HG03571 (cell line): Measurements from ENCODE around the gene HPD.
A peak's percentile ranks its signal among the peaks of the same experiment; 100 is the strongest.
"Not testable (repeated sequence)": the region's sequence is repeated elsewhere in the genome, so short reads cannot be mapped to it uniquely, and the experiment has no call there.

Source experiments
- ATAC-seq: cut with Tn5 transposase; IDR thresholded peaks from one replicate; pipeline ENCODE4 v1.9.1; 2021; ENCODE audit not compliant: unreplicated experiment

The HPD gene

DNA sequence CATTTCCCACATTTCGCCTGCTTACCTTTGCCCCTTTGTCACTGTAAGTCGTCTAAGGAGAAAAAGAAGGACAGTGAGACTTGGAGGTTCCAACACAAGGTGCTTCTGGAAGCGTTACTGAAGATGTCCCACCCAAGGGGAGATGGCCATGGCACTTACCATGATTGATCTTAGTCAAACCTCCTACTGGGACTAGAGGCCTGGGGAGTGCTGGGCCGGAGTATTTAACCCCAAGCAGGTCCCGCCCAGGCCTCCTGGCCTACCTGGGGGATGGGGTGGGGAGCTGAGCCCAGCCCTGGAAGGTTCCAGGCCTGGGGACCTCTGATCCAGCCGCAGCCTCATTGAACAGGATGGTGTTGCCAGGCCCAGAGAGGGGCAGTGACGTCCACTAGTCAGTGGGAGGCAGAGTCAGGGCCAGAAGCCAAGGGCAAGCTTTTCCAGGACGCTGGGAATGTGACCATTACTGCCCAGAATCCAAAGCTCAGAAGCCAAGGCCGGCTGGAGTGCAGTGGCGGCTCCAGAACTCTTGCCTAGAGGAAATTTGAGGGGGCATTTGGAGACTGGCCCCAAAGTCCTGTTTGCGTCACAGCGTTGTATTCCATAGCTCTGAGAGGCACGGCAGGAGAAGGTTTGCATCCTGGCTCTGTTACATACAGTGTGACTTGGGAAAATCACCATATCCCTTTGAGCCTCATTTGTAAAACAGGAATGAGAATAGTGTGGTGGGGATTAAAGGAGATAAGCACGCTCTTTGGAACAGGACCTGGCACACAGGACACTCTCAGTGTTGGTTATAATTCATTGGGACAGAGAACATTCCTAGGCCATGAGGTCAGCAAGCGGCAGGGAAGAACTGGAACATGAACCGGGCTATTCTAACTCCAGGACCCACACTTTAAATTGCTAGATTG is at the start of gene HPD:
TSS of gene HPD (minus strand) at position 198 of the 911 bp plus-strand sequence. CDS start at position 162, 36 bp downstream.
- ATAC-seq: no peak

DNA sequence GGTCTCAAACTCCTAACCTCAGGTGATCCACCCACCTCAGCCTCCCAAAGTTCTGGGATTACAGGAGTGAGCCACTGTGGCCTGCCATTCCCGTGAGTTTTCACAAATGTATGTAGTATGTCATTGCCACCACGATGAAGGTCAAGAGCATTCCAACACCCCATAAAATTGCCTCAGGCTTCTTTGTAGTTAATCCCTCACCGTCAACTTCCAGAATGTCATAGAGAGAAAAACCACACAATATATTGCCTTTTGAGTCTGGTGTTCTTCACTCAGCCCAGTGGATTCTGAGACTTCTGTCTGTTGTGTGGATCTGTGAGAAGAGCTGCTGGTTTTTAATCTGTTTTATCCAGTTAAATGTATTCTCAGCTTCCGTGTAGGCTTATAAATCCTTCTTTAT is 47.1 kb upstream of the HPD start:
- ATAC-seq: no peak

DNA sequence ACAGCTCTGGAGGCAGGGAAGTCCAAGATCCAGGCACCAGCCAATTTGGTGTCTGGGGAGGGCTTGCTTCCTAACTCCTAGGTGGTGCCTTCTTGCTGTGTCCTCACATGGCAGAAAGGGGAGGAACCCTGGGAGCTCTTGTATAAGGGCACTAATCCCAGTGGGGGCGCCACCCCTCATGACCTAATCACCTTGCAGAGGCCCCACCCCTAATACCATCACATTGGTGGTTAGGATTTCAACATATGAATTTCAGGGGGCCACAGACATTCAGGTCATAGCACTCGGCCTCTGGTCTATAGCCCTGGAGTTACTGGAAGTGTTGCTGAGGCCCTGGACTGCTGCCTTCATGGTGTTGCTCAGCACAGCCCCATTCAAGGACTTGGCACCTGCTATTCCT is 44.5 kb upstream of the HPD start:
- no peak for ATAC-seq

DNA sequence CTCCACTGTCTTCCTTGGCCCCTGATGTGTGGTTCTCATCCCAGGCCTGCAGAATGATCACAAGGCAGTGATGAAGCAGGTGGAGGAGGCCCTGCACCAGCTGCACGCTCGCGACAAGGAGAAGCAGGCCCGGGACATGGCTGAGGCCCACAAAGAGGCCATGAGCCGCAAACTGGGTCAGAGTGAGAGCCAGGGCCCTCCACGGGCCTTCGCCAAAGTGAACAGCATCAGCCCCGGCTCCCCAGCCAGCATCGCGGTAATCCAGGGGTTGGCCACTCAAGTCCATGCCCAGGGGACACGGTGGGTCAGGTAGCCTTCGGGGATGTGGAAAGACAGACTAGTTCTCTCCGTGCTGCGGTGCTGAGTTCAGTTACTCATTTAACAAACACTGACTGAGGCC is 40.9 kb upstream of the HPD start:
- ATAC-seq: no peak

DNA sequence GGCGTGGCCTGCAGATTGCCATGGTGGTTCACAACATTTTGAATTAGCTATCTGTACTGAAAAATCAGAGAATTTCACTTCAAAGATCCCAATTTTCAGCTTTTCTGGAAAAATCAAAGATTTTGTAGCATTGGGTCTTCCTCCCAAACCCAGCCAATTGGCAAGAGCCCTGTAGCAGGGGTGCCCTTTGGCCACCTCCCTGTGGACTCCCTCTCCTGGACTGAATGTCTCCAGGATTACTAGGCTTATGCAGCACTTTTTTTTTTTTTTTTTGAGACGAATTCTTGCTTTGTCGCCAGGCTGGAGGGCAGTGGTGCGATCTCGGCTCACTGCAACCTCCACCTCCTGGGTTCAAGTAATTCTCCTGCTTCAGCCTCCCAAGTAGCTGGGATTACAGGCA is 39.6 kb upstream of the HPD start:
- no peak for ATAC-seq

DNA sequence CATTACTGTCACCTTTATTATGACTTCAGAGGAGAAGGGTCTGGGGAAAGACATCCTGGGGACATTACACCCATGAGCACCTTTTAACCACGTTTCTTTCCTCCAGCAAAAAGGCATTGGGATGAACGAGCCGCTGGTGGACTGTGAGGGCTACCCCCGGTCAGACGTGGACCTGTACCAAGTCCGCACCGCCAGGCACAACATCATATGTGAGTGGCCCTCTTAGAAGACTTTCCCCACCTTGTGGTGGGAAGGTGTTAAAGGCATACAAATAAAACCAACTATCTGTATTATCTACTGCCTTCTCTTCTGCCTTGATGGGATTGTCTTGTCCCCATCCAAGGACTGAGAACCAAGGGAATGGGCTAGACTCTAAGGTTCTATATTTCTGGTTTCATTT is 36.0 kb upstream of the HPD start:
- no peak for ATAC-seq

DNA sequence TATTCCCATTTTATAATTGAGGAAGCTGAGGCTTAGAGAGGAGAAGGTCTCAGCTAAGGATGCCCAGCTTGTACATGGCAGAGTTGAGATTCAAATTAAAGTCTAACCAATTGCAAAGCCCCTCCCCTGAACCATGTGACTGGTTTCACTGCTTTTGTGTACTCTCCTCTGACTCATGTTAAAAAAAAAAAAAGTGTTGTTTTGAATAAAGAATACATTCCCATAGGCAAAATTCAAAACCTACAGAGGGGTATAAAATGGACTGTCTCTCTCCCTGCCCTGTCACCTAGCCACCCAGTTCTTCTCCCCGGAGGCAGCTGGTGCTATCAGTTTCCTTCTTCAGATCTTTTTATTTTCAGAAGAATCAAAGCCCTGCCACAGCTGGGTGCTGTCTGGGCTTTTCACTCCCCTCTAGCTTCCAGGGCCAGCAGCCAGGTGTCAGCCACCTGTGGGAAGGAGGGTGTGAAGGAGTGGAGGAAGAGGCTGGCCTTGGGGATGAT is 35.4 kb upstream of the HPD start:
- ATAC-seq: no peak

DNA sequence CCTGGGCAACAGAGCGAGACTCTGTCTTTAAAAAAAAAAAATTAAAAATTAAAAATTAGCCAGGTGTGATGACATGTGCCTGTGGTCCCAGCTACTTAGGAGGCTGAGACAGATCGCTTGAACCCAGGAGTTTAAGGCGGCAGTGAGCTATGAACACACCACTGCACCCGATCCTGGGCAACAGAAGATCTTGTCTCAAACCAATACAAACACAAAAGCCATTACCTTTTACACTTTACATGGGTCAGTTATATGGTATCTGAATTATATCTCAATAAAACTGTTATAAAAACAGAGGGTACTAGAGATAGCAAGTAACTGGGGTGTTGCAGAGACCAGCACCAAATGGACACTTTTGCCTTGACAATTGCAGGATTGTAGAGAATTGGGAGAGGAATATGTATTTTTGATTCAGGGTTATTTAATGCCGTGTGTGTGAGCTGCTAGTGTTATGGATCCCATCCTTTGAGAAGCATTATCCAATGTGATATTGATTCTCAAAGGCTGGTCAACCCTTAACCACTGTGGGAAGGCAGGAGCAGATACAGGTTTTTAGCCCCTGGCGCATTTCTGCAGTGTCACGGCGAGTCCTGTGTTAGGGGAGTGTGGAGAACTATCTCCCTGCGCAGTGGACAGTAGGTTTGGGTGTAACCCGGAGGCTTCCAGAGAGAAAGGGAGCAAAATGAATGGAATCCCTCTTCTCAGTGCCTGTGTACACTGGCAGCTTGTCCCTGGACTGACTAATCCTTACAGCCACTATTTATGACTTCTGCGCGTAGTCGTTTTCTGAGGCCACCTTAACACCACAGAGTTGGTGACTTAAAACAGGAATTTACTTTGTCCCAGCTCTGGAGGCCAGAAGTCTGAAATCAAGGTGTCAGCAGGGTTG is 34.3 kb upstream of the HPD start:
- ATAC-seq: no peak

DNA sequence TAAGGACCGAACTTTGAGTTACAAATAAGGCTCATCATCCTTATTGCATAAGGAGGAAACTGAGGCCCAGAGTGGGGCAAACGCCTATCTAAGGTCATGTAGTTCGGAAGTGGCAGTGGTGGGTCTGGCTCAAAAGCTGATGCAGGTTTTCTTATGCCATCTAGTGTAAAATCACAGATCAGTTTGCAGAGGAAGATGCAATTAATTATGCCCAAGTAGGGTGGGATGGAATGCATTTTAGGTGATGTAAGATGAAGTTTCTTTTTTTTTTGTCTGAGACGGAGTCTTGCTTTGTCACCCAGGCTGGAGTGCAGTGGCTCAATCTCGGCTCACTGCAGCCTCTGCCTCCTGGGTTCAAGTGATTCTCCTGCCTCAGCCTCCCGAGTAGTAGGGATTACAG is 31.0 kb upstream of the HPD start:
- not testable (repeated sequence) for ATAC-seq

DNA sequence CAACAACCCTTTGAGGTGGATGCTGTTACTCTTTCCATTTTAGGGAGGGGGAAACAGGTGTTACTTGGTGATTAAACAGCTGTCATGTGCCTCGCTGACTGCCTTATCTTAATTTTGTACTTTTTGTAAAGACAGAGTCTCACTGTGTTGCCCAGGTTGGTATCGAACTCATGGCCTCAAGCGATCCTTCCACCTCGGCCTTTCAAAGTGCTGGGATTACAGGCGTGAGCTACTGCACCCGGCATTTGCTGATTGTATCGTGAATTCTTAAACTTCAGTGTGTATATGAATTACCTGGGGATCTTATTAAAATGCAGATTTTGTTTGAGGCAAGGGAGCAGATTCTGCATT is 30.6 kb upstream of the HPD start:
- no peak for ATAC-seq

DNA sequence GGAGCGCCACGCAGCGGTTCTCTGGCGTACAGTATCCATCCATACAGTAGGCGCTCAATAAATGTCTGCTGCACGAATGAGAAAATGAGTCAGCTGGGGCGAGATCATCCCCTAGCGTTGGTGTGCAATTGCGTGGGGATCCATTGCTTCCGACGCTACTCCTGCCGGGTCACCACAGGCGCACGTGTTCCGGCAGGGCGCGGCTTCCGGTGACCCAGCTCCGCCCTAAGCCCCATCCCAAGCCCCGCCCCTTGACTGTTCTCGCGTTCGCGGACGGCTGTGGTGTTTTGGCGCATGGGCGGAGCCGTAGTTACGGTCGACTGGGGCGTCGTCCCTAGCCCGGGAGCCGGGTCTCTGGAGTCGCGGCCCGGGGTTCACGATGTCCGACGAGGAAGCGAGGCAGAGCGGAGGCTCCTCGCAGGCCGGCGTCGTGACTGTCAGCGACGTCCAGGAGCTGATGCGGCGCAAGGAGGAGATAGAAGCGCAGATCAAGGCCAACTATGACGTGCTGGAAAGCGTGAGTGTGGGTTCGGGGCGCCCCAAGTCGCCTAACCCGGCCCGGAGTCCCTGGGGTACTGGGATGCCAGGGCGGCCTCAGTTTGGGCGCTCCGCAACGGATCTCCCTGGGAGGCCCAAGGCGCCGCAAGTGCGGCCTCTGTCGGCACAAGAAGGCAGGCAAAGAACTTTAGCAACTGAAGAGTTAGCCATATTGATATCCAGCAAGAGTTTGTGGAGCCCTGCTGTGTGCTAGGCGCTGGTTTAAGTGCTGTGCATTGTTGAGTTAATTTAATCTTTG is 30.0 kb upstream of the HPD start, which contains the start of gene PSMD9:
TSS of gene PSMD9 (plus strand) at position 313 of the 796 bp plus-strand sequence. CDS start at position 380, 67 bp downstream.
- peak; percentile 87 for ATAC-seq

DNA sequence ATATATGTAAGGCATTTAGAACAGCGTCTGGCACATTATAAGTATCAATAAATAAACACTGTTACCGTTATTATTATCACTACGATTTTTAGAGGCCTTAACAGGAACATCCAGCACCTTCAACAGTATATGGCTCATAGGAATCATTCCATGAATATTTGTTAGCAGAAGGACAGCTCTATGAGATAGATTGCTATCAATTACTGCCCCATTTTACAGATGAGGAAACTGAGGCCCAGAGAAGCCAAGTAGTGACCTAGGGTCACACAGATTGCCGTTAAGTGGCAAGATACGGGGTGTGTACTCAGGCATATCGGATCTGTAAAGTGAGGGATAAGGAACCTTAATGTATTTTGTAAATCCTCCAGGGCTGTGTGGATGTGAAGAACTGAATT is 29.4 kb upstream of the HPD start:
- no peak for ATAC-seq

DNA sequence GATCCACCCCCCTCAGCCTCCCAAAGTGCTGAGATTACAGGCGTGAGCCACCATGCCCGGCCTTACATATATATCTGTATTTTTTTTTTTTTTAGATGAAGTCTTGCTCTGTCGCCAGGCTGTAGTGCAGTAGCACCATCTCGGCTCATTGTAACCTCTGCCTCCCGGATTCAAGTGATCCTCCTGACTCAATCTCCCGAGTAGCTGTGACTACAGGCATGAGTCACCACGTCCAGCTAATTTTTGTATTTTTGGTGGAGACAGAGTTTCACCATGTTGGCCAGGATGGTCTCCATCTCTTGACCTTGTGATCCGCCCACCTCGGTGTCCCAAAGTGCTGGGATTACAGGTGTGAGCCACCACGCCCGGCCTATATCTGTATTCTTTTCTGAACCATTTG is 26.5 kb upstream of the HPD start:
- ATAC-seq: not testable (repeated sequence)

DNA sequence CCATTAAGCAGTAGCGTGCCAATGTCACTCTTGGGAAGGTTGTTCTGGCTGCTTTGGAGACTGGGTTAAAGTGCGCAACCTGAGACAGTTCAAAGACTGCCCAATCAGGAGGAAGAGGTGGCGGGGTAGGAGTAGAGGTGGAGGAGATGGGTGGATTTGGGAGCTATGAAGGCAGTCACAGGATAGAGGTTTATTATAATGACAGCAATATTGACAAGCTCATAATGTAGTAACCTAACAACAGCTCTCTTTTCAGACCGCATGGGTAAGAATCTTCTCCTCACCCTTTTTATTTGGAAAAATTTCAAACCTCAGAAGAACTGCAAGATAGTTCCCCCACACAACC is 24.6 kb upstream of the HPD start:
- ATAC-seq: no peak

DNA sequence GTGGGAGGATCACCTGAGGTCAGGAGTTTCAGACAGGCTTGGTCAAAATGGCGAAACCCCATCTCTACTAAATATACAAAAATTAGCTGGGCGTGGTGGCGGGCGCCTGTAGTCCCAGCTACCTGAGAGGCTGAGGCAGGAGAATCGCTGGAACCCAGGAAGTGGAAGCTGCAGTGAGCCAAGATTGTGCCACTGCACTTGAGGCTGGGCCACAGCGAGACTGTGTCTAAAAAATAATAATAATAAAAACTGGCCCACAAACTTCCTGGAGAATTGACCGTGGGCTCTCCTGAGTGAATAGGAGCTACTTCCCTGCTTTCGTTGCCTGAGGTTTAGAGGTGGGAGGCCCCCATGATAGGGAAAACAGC is 17.4 kb upstream of the HPD start:
- ATAC-seq: not testable (repeated sequence)

DNA sequence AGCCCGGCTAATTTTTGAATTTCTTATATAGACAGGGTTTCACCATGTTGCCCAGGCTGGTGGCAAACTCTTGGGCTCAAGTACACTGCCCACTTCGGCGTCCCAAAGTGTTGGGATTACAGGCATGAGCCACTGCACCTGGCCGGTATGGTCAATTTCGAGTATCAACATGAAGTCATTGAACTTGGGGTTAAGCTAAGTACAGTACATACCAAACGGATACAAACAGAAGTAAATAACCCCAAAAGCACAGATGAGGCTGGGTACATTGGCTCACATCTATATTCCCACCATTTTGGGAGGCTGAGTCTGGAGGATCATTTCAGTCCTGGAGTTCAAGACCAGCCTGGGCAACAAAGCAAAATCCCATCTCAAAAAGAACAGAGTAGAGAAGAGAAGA is 16.9 kb upstream of the HPD start:
- ATAC-seq: no peak

DNA sequence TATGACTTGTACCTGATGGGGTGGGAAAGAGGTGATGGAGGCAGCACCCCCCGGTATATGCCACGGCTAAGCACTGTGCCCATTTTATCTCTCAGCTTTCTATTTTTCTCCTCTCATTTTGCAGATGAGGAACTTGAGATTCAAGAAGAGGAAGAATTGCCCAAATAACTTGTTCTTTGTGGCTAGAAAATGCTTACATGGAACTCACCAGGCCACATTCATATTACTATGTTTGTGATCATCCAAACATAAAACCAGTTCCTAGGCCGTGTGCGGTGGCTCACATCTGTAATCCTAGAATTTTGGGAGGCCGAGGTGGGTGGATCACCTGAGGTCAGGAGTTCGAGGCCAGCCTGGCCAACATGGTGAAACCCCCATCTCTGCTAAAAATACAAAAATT is 15.4 kb upstream of the HPD start:
- no peak for ATAC-seq

DNA sequence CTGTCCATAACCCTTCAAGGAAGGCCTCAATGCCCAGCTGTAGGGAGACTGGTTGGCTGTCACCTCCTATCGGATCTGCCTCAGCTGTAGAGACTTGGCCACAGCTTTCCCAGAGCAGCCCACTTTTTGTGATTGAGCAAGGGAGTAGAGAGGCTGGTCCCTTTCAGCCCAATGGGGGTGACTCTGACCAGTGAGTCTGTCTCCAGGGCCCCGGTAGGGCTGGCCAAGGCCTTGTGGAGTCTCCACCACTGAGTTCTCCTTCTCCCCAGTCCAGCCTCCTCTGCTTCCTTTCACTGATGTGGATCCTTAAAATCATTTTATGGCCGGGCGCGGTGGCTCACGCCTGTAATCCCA is 14.5 kb upstream of the HPD start:
- no peak for ATAC-seq

DNA sequence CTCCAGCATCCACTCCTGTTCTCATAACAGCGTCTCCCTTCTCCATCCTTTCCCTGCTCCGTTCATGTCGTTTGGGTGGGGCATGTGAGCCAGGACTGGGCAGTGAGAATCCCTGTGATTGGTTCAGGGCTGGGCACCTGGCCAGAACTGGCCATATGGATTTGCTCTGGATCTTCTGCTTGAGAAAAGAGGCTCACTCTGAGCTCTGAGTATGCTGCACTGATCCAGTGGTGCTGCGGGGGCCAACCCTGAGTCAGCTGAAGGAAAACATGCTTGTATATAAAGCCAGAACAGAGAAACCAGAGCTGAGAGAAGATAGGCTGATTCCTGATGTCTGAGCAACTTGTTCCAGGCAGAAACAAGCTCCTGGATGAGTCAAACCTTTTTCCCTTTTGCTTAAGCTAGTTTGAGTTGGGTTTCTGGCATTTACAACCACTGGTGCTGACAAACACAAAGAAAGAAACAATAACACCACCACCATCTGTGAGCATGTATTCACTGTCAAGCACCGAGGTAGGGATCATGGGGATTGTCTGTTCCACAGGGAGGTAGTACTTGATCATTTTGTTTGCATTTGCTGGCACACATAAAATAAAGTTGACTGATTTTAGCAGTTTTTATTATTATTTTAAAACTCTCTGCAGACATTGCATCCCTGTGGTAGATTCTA is 14.0 kb upstream of the HPD start:
- no peak for ATAC-seq

DNA sequence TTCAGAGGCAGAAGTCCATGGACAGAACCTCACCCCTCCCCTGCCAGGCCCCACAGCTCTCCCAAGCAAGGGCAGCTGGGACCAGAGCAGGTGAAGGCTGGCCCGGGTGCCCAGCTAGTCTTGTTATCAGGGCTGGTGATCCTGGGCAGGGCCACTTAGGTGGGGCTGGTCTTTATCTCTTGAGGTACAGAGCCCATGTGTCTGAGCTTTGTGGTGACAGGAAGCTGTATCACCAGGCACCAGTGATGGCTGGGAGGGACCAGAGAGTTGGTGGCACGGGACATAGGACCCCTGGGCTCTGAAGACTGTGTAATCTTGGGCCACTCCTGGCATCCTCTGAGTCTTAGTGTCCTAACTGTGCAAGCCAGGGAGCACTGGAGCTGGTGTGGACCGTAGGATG is 12.8 kb upstream of the HPD start:
- no peak for ATAC-seq

DNA sequence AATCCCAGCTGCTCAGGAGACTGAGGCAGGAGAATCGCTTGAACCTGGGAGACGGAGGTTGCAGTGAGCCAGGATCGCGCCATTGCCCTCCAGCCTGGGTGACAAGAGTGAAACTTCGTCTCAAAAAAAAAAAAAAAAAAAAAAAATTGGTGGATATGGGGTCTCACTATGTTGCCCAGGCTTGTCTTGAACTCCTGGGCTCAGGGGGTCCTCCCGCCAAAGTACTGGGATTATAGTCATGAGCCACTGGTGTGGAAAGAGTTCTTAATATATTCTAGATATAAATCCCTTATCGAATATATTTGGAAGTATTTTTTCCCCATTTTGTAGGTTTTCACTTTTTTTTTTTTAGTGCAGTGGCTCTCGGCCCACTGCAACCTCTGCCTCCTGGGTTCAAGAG is 10.6 kb upstream of the HPD start:
- not testable (repeated sequence) for ATAC-seq
